ENCODE results near the gene ZMIZ1. TPM values are rescaled to one million over a fixed set of nuclear protein-coding genes. Genes with fewer than 3 reads are reported as not detected.
A peak's percentile ranks its signal among the peaks of the same experiment; 100 is the strongest.

The ZMIZ1 gene
- total RNA-seq, 5 donors from 2014 or later (not counting 1 experiment from before 2014, with no cell fraction given): 16.8 to 27.1 (median 21.2) TPM

GRCh38 chr10:79068203-79068561 is 584 bp upstream of the ZMIZ1 start:
- peak overlapping the region; percentile 41 for H3K27ac ChIP-seq (ENCODE audit: low read length)
- Mint-ChIP-seq H3K27ac (peak overlapping the region; percentile 39 to 71), H3K9me3 (no peaks in the 10 kb centered on the region), H3K27me3 (no peaks in the 10 kb centered on the region), H3K4me1 (peaks cover 52 to 64% (median 56%) of the 10 kb centered on the region in 3 donors), H3K36me3 (no peaks in the 10 kb centered on the region), H3K4me3 (peak overlapping the region; percentile 83 to 95 (median 84))
- H3K4me1 ChIP-seq (ENCODE audit: control insufficient read depth in 1 of 2, extremely low read depth in 1 of 2, insufficient read depth in 2 of 2, low read length in 2 of 2): peaks cover 12 to 61% of the 10 kb centered on the region in 2 experiments
- ATAC-seq (replicated peaks in 1 of 4): peak; percentile 2 to 5 (median 3)
- H3K9me3 ChIP-seq: no peaks in the 10 kb centered on the region
- DNase-seq: peak in 10 of 35 experiments; percentile 13 to 49 (median 28)
- H3K4me3 ChIP-seq (ENCODE audit: control insufficient read depth in 1 of 2, extremely low read depth in 1 of 2, low read length in 1 of 2): peak overlapping the region; percentile 67 to 97
- no peaks in the 10 kb centered on the region for H3K36me3 ChIP-seq (ENCODE audit: control insufficient read depth in 2 of 2, extremely low read depth in 1 of 2, insufficient read depth in 1 of 2, low read length in 1 of 2)
- CTCF ChIA-PET: no interaction called here
- POLR2A ChIA-PET: no interaction called here
- WGBS (ENCODE audit: insufficient coverage): 0% methylated on average over 6 of the region's 17 CpGs
- peaks cover 0 to 11% of the 10 kb centered on the region in 2 experiments for H3K27me3 ChIP-seq (replicated peaks in 1 of 2; ENCODE audit: control insufficient read depth in 2 of 2, extremely low read depth in 1 of 2, insufficient read depth in 2 of 2, low read length in 1 of 2)

- POLR2A ChIA-PET: no interaction called here
- peak overlapping the region; percentile 92 to 95 (median 93) for H3K4me3 Mint-ChIP-seq
- no peaks in the 10 kb centered on the region for H3K9me3 Mint-ChIP-seq
- Histone ChIP-seq H3K4me3 (ENCODE audit: control insufficient read depth in 1 of 2, extremely low read depth in 1 of 2, low read length in 1 of 2) (peak overlapping the region; percentile 88 to 97), H3K4me1 (ENCODE audit: control insufficient read depth in 1 of 2, extremely low read depth in 1 of 2, insufficient read depth in 2 of 2, low read length in 2 of 2) (peaks cover 10 to 48% of the 10 kb centered on the region in 2 experiments), H3K27me3 (replicated peaks in 1 of 2; ENCODE audit: control insufficient read depth in 2 of 2, extremely low read depth in 1 of 2, insufficient read depth in 2 of 2, low read length in 1 of 2) (peaks cover 0 to 11% of the 10 kb centered on the region in 2 experiments), H3K27ac (ENCODE audit: low read length) (peak overlapping the region; percentile 18), H3K36me3 (ENCODE audit: control insufficient read depth in 2 of 2, extremely low read depth in 1 of 2, insufficient read depth in 1 of 2, low read length in 1 of 2) (no peaks in the 10 kb centered on the region), H3K9me3 (no peaks in the 10 kb centered on the region)
- under 1% methylated on average over 62 of the region's 77 CpGs for whole genome bisulfite sequencing (ENCODE audit: insufficient coverage)
- no peaks in the 10 kb centered on the region for H3K27me3 Mint-ChIP-seq
- ATAC-seq (replicated peaks in 1 of 4) (peak in 3 of 4 experiments; percentile 6 to 11 (median 7)), DNase-seq (peak in 22 of 35 experiments; percentile 24 to 60 (median 40))
- CTCF ChIA-PET: no interaction called here
- H3K27ac Mint-ChIP-seq: peak overlapping the region; percentile 78 to 88
- H3K4me1 Mint-ChIP-seq: peaks cover 45 to 62% (median 51%) of the 10 kb centered on the region in 3 donors
- H3K36me3 Mint-ChIP-seq: no peaks in the 10 kb centered on the region
Measured at GRCh38 chr10:79069325-79070080, 737 bp downstream of the ZMIZ1 start.

- ATAC-seq (replicated peaks in 1 of 4) (no peak), DNase-seq (peak in 1 of 35 experiments; percentile 11)
- H3K36me3 Mint-ChIP-seq: no peaks in the 10 kb centered on the region
- Histone ChIP-seq H3K27me3 (replicated peaks in 1 of 2; ENCODE audit: control insufficient read depth in 2 of 2, extremely low read depth in 1 of 2, insufficient read depth in 2 of 2, low read length in 1 of 2) (peaks cover 0 to 11% of the 10 kb centered on the region in 2 experiments), H3K36me3 (ENCODE audit: control insufficient read depth in 2 of 2, extremely low read depth in 1 of 2, insufficient read depth in 1 of 2, low read length in 1 of 2) (no peaks in the 10 kb centered on the region), H3K4me1 (ENCODE audit: control insufficient read depth in 1 of 2, extremely low read depth in 1 of 2, insufficient read depth in 2 of 2, low read length in 2 of 2) (peaks cover 10 to 42% of the 10 kb centered on the region in 2 experiments), H3K4me3 (ENCODE audit: control insufficient read depth in 1 of 2, extremely low read depth in 1 of 2, low read length in 1 of 2) (peak overlapping the region; percentile 88 to 97), H3K9me3 (no peaks in the 10 kb centered on the region), H3K27ac (ENCODE audit: low read length) (no peak overlapping the region)
- H3K9me3 Mint-ChIP-seq: no peaks in the 10 kb centered on the region
- peaks cover 45 to 59% (median 47%) of the 10 kb centered on the region in 3 donors for H3K4me1 Mint-ChIP-seq
- peak overlapping the region; percentile 92 to 95 (median 93) for H3K4me3 Mint-ChIP-seq
- POLR2A ChIA-PET: no interaction called here
- peak overlapping the region; percentile 78 to 88 for H3K27ac Mint-ChIP-seq
- no peaks in the 10 kb centered on the region for H3K27me3 Mint-ChIP-seq
- CTCF ChIA-PET: no interaction called here
- 0% methylated on average over 48 of the region's 55 CpGs for WGBS (ENCODE audit: insufficient coverage)
Measured at GRCh38 chr10:79070081-79070605, 1.4 kb downstream of the ZMIZ1 start.

GRCh38 chr10:79070606-79071395 is 2.0 kb downstream of the ZMIZ1 start:
- Histone ChIP-seq H3K36me3 (ENCODE audit: control insufficient read depth in 2 of 2, extremely low read depth in 1 of 2, insufficient read depth in 1 of 2, low read length in 1 of 2) (no peaks in the 10 kb centered on the region), H3K27ac (ENCODE audit: low read length) (no peak overlapping the region), H3K4me3 (ENCODE audit: control insufficient read depth in 1 of 2, extremely low read depth in 1 of 2, low read length in 1 of 2) (peak overlapping the region; percentile 77 to 88), H3K27me3 (replicated peaks in 1 of 2; ENCODE audit: control insufficient read depth in 2 of 2, extremely low read depth in 1 of 2, insufficient read depth in 2 of 2, low read length in 1 of 2) (peaks cover 0 to 11% of the 10 kb centered on the region in 2 experiments), H3K4me1 (ENCODE audit: control insufficient read depth in 1 of 2, extremely low read depth in 1 of 2, insufficient read depth in 2 of 2, low read length in 2 of 2) (peaks cover 10 to 39% of the 10 kb centered on the region in 2 experiments), H3K9me3 (no peaks in the 10 kb centered on the region)
- peak in 2 of 35 experiments; percentile 12 to 34 for DNase-seq
- Mint-ChIP-seq H3K4me3 (peak overlapping the region; percentile 69 to 95 (median 79)), H3K4me1 (peaks cover 39 to 57% (median 43%) of the 10 kb centered on the region in 3 donors), H3K36me3 (no peaks in the 10 kb centered on the region), H3K27ac (peak overlapping the region in 1 of 2 donors; percentile 44), H3K9me3 (no peaks in the 10 kb centered on the region), H3K27me3 (no peaks in the 10 kb centered on the region)
- ChIA-PET POLR2A (no interaction called here), CTCF (interaction anchor here in 1 of 2 donors (0.6 kb wide), 1 partner anchor 1041 kb away, joined by 9 read pairs; no protein-coding TSS in a partner anchor)
- 15% methylated on average over 27 of the region's 32 CpGs for WGBS (ENCODE audit: insufficient coverage)
- no peak for ATAC-seq (replicated peaks in 1 of 4)

- ChIA-PET POLR2A (no interaction called here), CTCF (interaction anchor here in 1 of 2 donors (0.6 kb wide), 2 partner anchors 48 to 1042 kb away, joined by 3 to 9 read pairs; no protein-coding TSS in a partner anchor)
- Histone ChIP-seq H3K4me1 (ENCODE audit: control insufficient read depth in 1 of 2, extremely low read depth in 1 of 2, insufficient read depth in 2 of 2, low read length in 2 of 2) (peaks cover 6 to 32% of the 10 kb centered on the region in 2 experiments), H3K9me3 (no peaks in the 10 kb centered on the region), H3K36me3 (ENCODE audit: control insufficient read depth in 2 of 2, extremely low read depth in 1 of 2, insufficient read depth in 1 of 2, low read length in 1 of 2) (no peaks in the 10 kb centered on the region), H3K4me3 (ENCODE audit: control insufficient read depth in 1 of 2, extremely low read depth in 1 of 2, low read length in 1 of 2) (peak overlapping the region; percentile 77 to 88), H3K27ac (ENCODE audit: low read length) (no peak overlapping the region), H3K27me3 (replicated peaks in 1 of 2; ENCODE audit: control insufficient read depth in 2 of 2, extremely low read depth in 1 of 2, insufficient read depth in 2 of 2, low read length in 1 of 2) (peaks cover 0 to 11% of the 10 kb centered on the region in 2 experiments)
- DNase-seq (no peak), ATAC-seq (replicated peaks in 1 of 4) (no peak)
- 52% methylated on average over 13 of the region's 18 CpGs for WGBS (ENCODE audit: insufficient coverage)
- Mint-ChIP-seq H3K4me1 (peaks cover 40 to 57% (median 48%) of the 10 kb centered on the region in 3 donors), H3K27me3 (no peaks in the 10 kb centered on the region), H3K27ac (peak overlapping the region in 1 of 2 donors; percentile 44), H3K4me3 (peak overlapping the region; percentile 69 to 95 (median 79)), H3K36me3 (no peaks in the 10 kb centered on the region), H3K9me3 (no peaks in the 10 kb centered on the region)
Measured at GRCh38 chr10:79071396-79071923, 2.7 kb downstream of the ZMIZ1 start.

GRCh38 chr10:79072041-79072441 is 3.3 kb downstream of the ZMIZ1 start:
- Mint-ChIP-seq H3K4me1 (peaks cover 38 to 57% (median 49%) of the 10 kb centered on the region in 3 donors), H3K9me3 (no peaks in the 10 kb centered on the region), H3K27me3 (no peaks in the 10 kb centered on the region), H3K27ac (no peak overlapping the region), H3K36me3 (no peaks in the 10 kb centered on the region), H3K4me3 (peak overlapping the region; percentile 35 to 95 (median 35))
- ChIA-PET POLR2A (no interaction called here), CTCF (interaction anchor here in 1 of 2 donors (0.6 kb wide), 1 partner anchor 48 kb away, joined by 3 read pairs; no protein-coding TSS in a partner anchor)
- H3K9me3 ChIP-seq: no peaks in the 10 kb centered on the region
- no peak for DNase-seq
- H3K4me3 ChIP-seq (ENCODE audit: control insufficient read depth in 1 of 2, extremely low read depth in 1 of 2, low read length in 1 of 2): no peak overlapping the region
- WGBS (ENCODE audit: insufficient coverage): 97% methylated on average over 5 of the region's 8 CpGs
- no peak overlapping the region for H3K27ac ChIP-seq (ENCODE audit: low read length)
- peaks cover 6 to 27% of the 10 kb centered on the region in 2 experiments for H3K4me1 ChIP-seq (ENCODE audit: control insufficient read depth in 1 of 2, extremely low read depth in 1 of 2, insufficient read depth in 2 of 2, low read length in 2 of 2)
- ATAC-seq (replicated peaks in 1 of 4): no peak
- H3K36me3 ChIP-seq (ENCODE audit: control insufficient read depth in 2 of 2, extremely low read depth in 1 of 2, insufficient read depth in 1 of 2, low read length in 1 of 2): peaks cover 0 to under 1% of the 10 kb centered on the region in 2 donors
- H3K27me3 ChIP-seq (replicated peaks in 1 of 2; ENCODE audit: control insufficient read depth in 2 of 2, extremely low read depth in 1 of 2, insufficient read depth in 2 of 2, low read length in 1 of 2): peaks cover 0 to 11% of the 10 kb centered on the region in 2 experiments

All from T-cell (primary cell).